ENCODE measurements around the gene MED29.

Gene MED29

GRCh38 chr19:39399668-39400050, 8.5 kb downstream of the MED29 start:
- Histone ChIP-seq H3K27me3 (ENCODE audit: low read depth) (no peaks in the 10 kb centered on the region), H3K4me1 (peaks cover 14% of the 10 kb centered on the region), H3K9me3 (no peaks in the 10 kb centered on the region), H3K4me3 (no peak overlapping the region), H3K36me3 (replicated peaks) (peaks cover 21% of the 10 kb centered on the region)
- in situ Hi-C loops (cut with MboI; ENCODE audit: low sequenced_read_pairs): no loop called here
- no peak for DNase-seq (ENCODE audit: low spot score in 2 of 2)

GRCh38 chr19:39400061-39400460, 8.9 kb downstream of the MED29 start:
- in situ Hi-C loops (cut with MboI; ENCODE audit: low sequenced_read_pairs): no loop called here
- Histone ChIP-seq H3K27me3 (ENCODE audit: low read depth) (no peaks in the 10 kb centered on the region), H3K4me3 (no peak overlapping the region), H3K36me3 (replicated peaks) (peaks cover 17% of the 10 kb centered on the region), H3K4me1 (peaks cover 14% of the 10 kb centered on the region), H3K9me3 (no peaks in the 10 kb centered on the region)
- no peak for DNase-seq (ENCODE audit: low spot score in 2 of 2)

- Histone ChIP-seq H3K4me1 (peaks cover 14% of the 10 kb centered on the region), H3K4me3 (no peak overlapping the region)
- in situ Hi-C loops (cut with MboI; ENCODE audit: low sequenced_read_pairs): no loop called here
Observed at GRCh38 chr19:39401070-39401548, 9.9 kb downstream of the MED29 start.

GRCh38 chr19:39401549-39402345, 10.6 kb downstream of the MED29 start:
- Histone ChIP-seq H3K9me3 (no peaks in the 10 kb centered on the region), H3K4me3 (no peak overlapping the region; the same call in 1 of the 2 replicates), H3K27me3 (ENCODE audit: low read depth) (no peaks in the 10 kb centered on the region), H3K4me1 (peaks cover 14% of the 10 kb centered on the region), H3K36me3 (replicated peaks) (peaks cover 11% of the 10 kb centered on the region)
- in situ Hi-C loops (cut with MboI; ENCODE audit: low sequenced_read_pairs): no loop called here
- DNase-seq (ENCODE audit: low spot score in 2 of 2): no peak

More at GRCh38 chr19:39401070-39401548, 9.9 kb downstream of the MED29 start:
- DNase-seq (ENCODE audit: low spot score in 2 of 2): no peak
- no peaks in the 10 kb centered on the region for H3K9me3 ChIP-seq
- H3K27me3 ChIP-seq (ENCODE audit: low read depth): no peaks in the 10 kb centered on the region
- peaks cover 11% of the 10 kb centered on the region for H3K36me3 ChIP-seq (replicated peaks)

GRCh38 chr19:39402346-39403300, 11.4 kb downstream of the MED29 start:
- Histone ChIP-seq H3K9me3 (no peaks in the 10 kb centered on the region), H3K36me3 (replicated peaks) (peaks cover 4% of the 10 kb centered on the region; the same call in 1 of the 2 replicates), H3K4me3 (peak overlapping the region; percentile 27), H3K27me3 (ENCODE audit: low read depth) (no peaks in the 10 kb centered on the region), H3K4me1 (peaks cover 15% of the 10 kb centered on the region)
- peak; percentile 67 to 87 for DNase-seq (ENCODE audit: low spot score in 2 of 2)
- in situ Hi-C loops (cut with MboI; ENCODE audit: low sequenced_read_pairs): no loop called here

- peak; percentile 79 to 90 for DNase-seq (ENCODE audit: low spot score in 2 of 2)
- Histone ChIP-seq H3K36me3 (replicated peaks) (peaks cover 8% of the 10 kb centered on the region), H3K4me3 (peak overlapping the region; percentile 27), H3K27me3 (ENCODE audit: low read depth) (no peaks in the 10 kb centered on the region), H3K4me1 (peaks cover 25% of the 10 kb centered on the region), H3K9me3 (no peaks in the 10 kb centered on the region)
- in situ Hi-C loops (cut with MboI; ENCODE audit: low sequenced_read_pairs): no loop called here
Observed at GRCh38 chr19:39403331-39404312, 12.4 kb downstream of the MED29 start.

GRCh38 chr19:39405261-39405957, 14.2 kb downstream of the MED29 start:
- DNase-seq (ENCODE audit: low spot score in 2 of 2): no peak
- no peaks in the 10 kb centered on the region for H3K27me3 ChIP-seq (ENCODE audit: low read depth)
- peaks cover 33% of the 10 kb centered on the region for H3K4me1 ChIP-seq
- H3K9me3 ChIP-seq: no peaks in the 10 kb centered on the region
- in situ Hi-C loops (cut with MboI; ENCODE audit: low sequenced_read_pairs): no loop called here
- H3K4me3 ChIP-seq: no peak overlapping the region
- H3K36me3 ChIP-seq (replicated peaks): peaks cover 7% of the 10 kb centered on the region

GRCh38 chr19:39405958-39406655, 14.9 kb downstream of the MED29 start:
- DNase-seq (ENCODE audit: low spot score in 2 of 2): no peak
- peaks cover 7% of the 10 kb centered on the region for H3K36me3 ChIP-seq (replicated peaks)
- H3K27me3 ChIP-seq (ENCODE audit: low read depth): no peaks in the 10 kb centered on the region
- H3K4me3 ChIP-seq: peak overlapping the region; percentile 94
- no peaks in the 10 kb centered on the region for H3K9me3 ChIP-seq
- in situ Hi-C loops (cut with MboI; ENCODE audit: low sequenced_read_pairs): no loop called here
- peaks cover 34% of the 10 kb centered on the region for H3K4me1 ChIP-seq

GRCh38 chr19:39406656-39407409, 15.7 kb downstream of the MED29 start, which contains the start of gene ZFP36:
Gene ZFP36 (plus strand): TSS chr19:39406847. CDS start chr19:39406905, 58 bp downstream.
- DNase-seq (ENCODE audit: low spot score in 2 of 2): peak; percentile 58 to 88

GRCh38 chr19:39407410-39407659, 16.2 kb downstream of the MED29 start:
- DNase-seq (ENCODE audit: low spot score in 2 of 2): no peak
- H3K9me3 ChIP-seq: no peaks in the 10 kb centered on the region
- no peaks in the 10 kb centered on the region for H3K27me3 ChIP-seq (ENCODE audit: low read depth)
- H3K36me3 ChIP-seq (replicated peaks): peaks cover 7% of the 10 kb centered on the region
- in situ Hi-C loops (cut with MboI; ENCODE audit: low sequenced_read_pairs): no loop called here
- H3K4me3 ChIP-seq: peak overlapping the region; percentile 94
- peaks cover 38% of the 10 kb centered on the region for H3K4me1 ChIP-seq

More at GRCh38 chr19:39406656-39407409, 15.7 kb downstream of the MED29 start, which contains the start of gene ZFP36:
- Histone ChIP-seq H3K27me3 (ENCODE audit: low read depth) (no peaks in the 10 kb centered on the region), H3K9me3 (no peaks in the 10 kb centered on the region), H3K36me3 (replicated peaks) (peaks cover 7% of the 10 kb centered on the region), H3K4me3 (peak within 1 kb of the TSS; percentile 94), H3K4me1 (peaks cover 41% of the 10 kb centered on the region)
- in situ Hi-C loops (cut with MboI; ENCODE audit: low sequenced_read_pairs): no loop called here

GRCh38 chr19:39407660-39408391, 16.6 kb downstream of the MED29 start:
- Histone ChIP-seq H3K9me3 (no peaks in the 10 kb centered on the region), H3K4me1 (peaks cover 35% of the 10 kb centered on the region), H3K27me3 (ENCODE audit: low read depth) (no peaks in the 10 kb centered on the region), H3K36me3 (replicated peaks) (peaks cover 7% of the 10 kb centered on the region), H3K4me3 (peak overlapping the region; percentile 94)
- in situ Hi-C loops (cut with MboI; ENCODE audit: low sequenced_read_pairs): no loop called here
- DNase-seq (ENCODE audit: low spot score in 2 of 2): no peak
